Mononuclear cell (primary cell): Measurements from ENCODE around the gene EOGT. TPM values are rescaled to one million over a fixed set of nuclear protein-coding genes. Genes with fewer than 3 reads are reported as not detected.

Experiments
- H3K27me3 ChIP-seq: 2 replicates; pipeline ENCODE4 v1.6.0; 2011; ENCODE audit warnings: low read length, control low read depth; ENCODE audit not compliant: insufficient read depth
- H3K4me1 ChIP-seq: 2 replicates; pipeline ENCODE4 v1.5.1; 2011; ENCODE audit warnings: mild to moderate bottlenecking, low read length, control low read depth; ENCODE audit not compliant: insufficient read depth
- H3K4me3 ChIP-seq: 2 replicates; pipeline ENCODE4 v1.5.1; 2011; ENCODE audit warnings: mild to moderate bottlenecking, low read length, moderate library complexity
- H3K9me3 ChIP-seq: 2 replicates; pipeline ENCODE4 v1.5.1; 2011; ENCODE audit warnings: low read depth, mild to moderate bottlenecking, control low read depth, low read length
- total RNA-seq: library from RNA; depleted of rRNA; stranded (reverse); fragments of >200 nt; gene quantifications from one replicate; pipeline ENCODE4 v1.2.3, GENCODE V29; 2012

EOGT gene
- total RNA-seq: 13.7 TPM

DNA sequence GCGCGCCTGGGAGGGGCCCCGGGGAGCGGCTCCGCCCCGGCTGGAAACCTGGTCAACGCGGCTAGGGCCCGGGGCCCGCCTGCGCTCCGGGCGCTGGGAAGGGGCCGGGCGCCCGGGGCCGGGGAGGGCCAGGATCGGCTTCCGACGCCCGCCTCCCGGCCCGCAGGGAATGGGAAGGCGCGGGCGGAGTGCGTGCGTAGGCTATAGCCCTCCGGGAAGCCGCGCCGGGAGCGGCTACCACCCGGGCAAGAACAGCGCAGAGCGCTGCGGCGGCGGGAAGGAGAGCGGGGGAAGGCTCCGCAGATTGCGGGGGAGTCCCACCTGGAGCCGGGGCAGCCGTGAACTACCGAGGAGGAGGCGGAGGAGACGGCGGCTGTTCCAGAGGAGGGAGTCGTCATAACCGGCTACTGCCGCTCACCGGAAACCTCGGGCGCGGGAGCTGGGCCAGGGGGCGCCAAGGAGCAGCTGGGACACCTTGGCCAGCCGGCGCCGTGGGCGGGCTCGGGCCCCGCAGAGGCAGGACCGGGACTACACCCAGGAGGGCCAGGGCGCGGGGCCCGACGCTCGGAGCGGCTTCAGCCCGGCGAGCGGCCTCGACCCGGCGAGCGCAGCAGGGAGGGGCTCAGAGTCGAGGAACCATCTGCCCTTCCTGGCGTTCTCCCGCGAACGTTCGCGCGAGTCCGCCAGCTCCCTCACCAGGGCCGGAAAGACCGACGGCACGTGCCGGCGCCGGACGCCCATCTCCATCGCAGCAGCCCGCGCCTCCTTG, at the start of gene EOGT:
TSS of gene EOGT (minus strand) at position 432 of the 769 bp plus-strand sequence. CDS start 3,838 bp downstream, outside the sequence.
- Histone ChIP-seq H3K27me3 (no peaks in the 10 kb centered on the region), H3K4me3 (peak within 1 kb of the TSS; percentile 70), H3K4me1 (peaks cover 16% of the 10 kb centered on the region), H3K9me3 (no peaks in the 10 kb centered on the region)

DNA sequence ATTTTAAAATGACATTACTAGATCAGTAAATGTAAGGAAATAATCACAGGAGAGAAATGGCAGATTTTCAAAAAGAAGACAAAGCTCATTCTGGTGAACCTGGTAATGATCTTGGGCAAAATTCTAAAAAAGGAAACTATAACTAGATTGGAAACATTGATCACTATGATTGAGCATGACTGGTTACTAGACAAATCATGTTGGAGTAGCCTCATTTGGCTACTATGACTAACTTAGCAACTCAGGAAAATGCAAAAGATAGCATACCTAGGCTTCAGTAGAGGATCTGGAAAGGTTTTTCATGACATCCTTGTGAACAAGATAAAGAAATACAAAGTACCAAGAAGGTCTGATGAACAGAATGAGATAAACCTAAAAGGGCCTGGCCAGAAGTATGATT, 46.2 kb upstream of the EOGT start:
- no peak overlapping the region for H3K4me3 ChIP-seq
- no peaks in the 10 kb centered on the region for H3K9me3 ChIP-seq
- no peaks in the 10 kb centered on the region for H3K27me3 ChIP-seq
- H3K4me1 ChIP-seq: peaks cover 16% of the 10 kb centered on the region

DNA sequence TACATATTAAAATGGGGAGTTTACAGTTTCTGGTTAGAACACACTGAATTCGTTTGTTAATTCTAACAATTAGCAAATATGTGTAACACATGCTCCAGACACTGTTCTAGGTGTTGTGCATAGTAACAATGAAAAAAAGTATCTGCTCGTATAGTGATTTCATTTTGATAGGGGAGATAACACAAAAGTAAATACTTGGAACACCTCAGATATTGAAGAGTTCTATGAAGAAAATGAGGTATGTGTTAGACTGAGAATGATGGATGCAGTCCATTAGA, 45.4 kb upstream of the EOGT start:
- no peaks in the 10 kb centered on the region for H3K9me3 ChIP-seq
- H3K27me3 ChIP-seq: no peaks in the 10 kb centered on the region
- peaks cover 16% of the 10 kb centered on the region for H3K4me1 ChIP-seq
- H3K4me3 ChIP-seq: no peak overlapping the region

DNA sequence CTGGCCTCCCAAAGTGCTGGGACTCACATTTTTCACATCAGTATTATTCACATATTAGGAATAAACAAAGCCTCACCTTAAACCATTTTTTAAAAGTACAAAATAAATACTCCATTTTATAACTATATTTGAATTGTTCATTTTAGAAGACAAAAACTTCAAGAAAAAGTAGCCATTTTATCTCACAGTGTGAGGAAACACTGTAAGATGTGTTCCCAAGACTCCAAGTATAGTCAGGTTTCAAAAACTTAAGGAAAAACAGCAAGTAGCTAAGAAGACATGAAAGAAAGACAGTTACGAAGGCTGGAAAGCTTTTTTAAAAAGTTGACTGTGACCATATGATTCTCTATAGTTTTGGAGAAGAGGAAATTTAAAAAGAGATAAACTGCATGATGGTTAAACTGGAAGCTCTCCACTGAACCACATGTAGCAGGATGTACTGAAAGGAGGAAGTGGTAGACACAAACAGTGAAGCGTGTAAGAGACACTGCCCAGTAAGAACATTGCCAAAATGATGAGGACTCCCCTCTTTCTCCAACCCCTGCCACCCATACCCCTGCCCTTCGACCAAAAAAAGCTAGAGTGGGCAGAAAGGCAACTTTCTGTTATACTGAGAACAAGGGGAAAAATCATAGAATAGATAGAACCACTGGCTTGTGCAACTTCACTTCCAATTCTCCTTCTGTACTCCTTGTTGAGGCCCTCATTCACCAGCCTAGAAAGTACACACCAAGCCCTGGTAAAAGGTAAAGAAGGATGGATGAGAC, 44.9 kb upstream of the EOGT start:
- no peaks in the 10 kb centered on the region for H3K27me3 ChIP-seq
- H3K4me3 ChIP-seq: no peak overlapping the region
- peaks cover 16% of the 10 kb centered on the region for H3K4me1 ChIP-seq
- no peaks in the 10 kb centered on the region for H3K9me3 ChIP-seq

DNA sequence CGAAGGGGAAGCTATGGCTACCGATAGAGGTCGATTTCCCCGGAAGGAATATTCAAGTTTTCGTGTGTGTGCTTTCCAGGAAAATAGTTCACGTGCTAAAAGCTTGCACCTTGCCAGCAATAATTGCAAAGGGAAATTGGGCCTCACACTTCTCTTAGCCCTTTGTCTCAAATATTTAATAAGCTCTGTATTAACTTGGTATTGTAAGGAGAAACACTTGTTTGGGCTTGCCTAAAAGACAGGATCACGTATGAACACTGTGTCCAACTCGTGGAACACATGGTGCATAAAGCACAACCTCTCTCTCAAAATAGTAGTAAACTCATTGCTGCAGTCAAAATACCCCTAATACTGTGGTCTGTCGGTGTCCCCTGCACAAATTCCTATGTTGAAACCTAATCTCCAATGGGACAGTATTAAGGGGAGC, 39.0 kb upstream of the EOGT start:
- no peaks in the 10 kb centered on the region for H3K27me3 ChIP-seq
- H3K4me3 ChIP-seq: peak overlapping the region; percentile 77
- H3K9me3 ChIP-seq: no peaks in the 10 kb centered on the region
- peaks cover 25% of the 10 kb centered on the region for H3K4me1 ChIP-seq

DNA sequence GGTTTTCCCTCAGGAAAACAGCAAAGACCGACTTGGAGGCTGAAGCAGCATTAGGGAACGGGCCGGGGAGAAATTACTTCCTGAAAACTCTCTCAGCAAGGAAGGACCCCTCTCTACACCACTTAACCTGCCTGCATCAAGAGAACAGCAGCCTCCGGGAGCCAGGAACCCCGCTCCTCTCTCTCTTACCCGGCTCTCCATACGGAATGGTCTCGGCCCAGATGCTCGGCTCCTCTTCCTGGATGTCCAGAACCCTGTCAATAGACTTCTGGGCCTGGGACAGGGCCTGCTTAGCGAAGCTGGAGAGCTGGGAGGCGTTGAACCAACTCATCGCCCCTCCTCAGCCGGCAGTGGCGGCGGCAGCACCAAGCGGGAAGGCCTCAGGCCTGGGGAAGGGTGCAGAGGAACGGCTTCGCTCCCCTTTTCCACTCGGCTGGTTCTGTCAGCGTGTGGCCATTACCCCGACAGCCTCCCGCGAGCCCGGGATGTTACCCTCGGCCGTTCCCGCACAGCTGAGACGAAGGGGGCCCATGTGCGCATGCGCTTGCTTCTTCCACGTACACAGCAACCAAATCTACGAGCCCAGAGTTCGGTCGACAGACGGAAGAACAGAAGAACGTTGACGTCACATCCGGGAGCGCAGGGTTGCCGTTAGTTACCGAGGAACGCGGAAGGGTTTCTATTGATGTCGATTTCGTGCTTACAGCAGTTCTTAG, 38.4 kb upstream of the EOGT start, which contains the start of gene TMF1:
TSS of gene TMF1 (minus strand) at position 578 of the 716 bp plus-strand sequence. CDS start at position 331, 247 bp downstream.
- H3K27me3 ChIP-seq: no peaks in the 10 kb centered on the region
- H3K4me3 ChIP-seq: peak within 1 kb of the TSS; percentile 77
- peaks cover 25% of the 10 kb centered on the region for H3K4me1 ChIP-seq
- no peaks in the 10 kb centered on the region for H3K9me3 ChIP-seq

DNA sequence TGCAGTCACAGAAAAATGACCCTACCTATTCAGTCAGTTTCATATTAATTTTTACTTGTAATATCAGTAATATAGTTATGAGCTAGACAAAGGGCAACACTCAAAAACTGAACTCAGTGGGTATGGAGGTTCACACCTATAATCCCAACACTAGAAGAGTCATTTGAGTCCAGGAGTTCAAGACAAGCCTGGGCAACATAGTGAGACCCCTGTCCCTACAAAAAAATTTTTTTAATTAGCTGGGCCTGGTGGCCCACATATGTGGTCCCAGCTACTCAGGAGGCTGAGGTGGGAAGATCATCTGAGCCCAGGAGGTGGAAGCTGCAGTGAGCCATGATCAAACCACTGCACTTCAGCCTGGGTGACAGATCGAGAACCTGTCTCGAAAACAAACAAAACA, 35.5 kb upstream of the EOGT start:
- Histone ChIP-seq H3K27me3 (no peaks in the 10 kb centered on the region), H3K9me3 (no peaks in the 10 kb centered on the region), H3K4me1 (peaks cover 25% of the 10 kb centered on the region), H3K4me3 (no peak overlapping the region)

DNA sequence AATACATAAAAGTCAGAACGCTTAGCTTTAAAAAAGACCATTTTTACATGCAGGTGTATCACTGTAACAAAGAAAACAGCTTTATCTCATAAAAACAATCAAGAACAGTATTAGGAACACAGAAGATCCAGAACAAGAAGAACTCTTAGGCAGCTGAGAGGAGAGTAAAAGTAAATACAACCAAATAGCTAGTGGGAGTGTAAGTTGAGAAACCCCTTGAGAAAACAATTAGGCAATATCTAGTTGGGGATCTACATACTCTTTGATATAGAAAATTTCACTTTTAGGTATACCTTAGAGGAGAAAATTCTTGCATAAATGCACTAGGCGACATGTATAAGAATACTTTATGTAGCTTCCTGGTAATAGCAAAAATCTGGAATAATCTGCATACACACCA, 31.1 kb upstream of the EOGT start:
- H3K27me3 ChIP-seq: no peaks in the 10 kb centered on the region
- H3K4me3 ChIP-seq: no peak overlapping the region
- no peaks in the 10 kb centered on the region for H3K9me3 ChIP-seq
- peaks cover 5% of the 10 kb centered on the region for H3K4me1 ChIP-seq

DNA sequence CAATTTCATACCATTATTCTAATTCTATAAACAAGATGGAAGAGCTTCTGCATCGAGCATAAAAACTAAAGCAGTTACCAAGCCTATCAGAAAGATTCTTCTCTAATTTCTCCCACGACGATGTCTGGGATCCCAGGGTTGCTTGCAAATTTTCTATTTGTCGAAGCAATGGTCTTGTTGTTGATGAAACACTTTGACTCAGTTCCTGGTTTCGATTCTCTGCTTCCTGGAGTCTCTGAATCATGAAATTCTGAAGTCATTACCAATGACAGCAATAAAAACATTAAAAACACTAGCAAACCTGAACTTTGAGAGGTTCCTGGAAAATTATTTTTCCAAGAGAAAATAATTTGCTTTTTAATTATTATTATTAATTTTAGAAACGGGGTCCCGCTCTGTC, 20.0 kb upstream of the EOGT start:
- H3K4me1 ChIP-seq: peaks cover 10% of the 10 kb centered on the region
- no peaks in the 10 kb centered on the region for H3K27me3 ChIP-seq
- H3K4me3 ChIP-seq: no peak overlapping the region
- H3K9me3 ChIP-seq: no peaks in the 10 kb centered on the region

DNA sequence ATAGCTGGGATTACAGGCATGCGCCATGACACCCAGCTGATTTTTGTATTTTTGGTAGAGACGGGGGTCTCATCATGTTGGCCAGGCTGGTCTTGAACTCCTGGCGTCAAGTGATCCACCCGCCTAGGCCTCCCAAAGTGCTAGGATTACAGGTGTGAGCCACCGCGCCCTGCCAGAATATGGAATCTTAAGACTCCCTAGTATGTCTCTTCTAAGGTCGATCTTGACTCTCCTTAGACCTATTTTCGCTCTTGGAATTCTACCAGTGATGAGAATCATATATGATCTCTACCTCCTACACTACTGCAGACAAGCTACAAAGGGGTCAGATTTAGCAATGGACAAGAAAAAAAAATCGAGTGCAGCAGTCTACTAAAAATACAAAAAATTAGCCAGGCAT, 19.3 kb upstream of the EOGT start:
- Histone ChIP-seq H3K4me1 (peaks cover 10% of the 10 kb centered on the region), H3K27me3 (no peaks in the 10 kb centered on the region), H3K4me3 (no peak overlapping the region), H3K9me3 (no peaks in the 10 kb centered on the region)

DNA sequence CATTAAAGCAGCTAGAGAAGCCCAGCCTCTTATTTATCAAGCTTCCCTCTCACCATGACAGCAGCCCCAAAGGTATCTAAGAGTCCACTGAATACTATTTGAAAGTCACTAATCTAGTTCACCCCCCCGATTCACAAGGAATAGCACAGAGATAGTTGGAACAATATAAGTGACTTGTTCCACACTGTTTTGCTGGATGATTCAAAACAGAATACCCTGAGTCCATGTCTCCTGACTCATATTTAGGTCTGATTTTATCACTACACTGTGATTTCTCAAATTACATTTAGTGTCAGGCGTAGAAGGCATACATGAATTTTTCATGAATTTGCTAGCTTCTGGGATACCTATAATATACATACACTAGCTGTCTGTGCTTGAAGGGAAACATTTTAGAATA, 18.7 kb upstream of the EOGT start:
- H3K9me3 ChIP-seq: no peaks in the 10 kb centered on the region
- H3K4me3 ChIP-seq: no peak overlapping the region
- H3K4me1 ChIP-seq: peaks cover 10% of the 10 kb centered on the region
- no peaks in the 10 kb centered on the region for H3K27me3 ChIP-seq

DNA sequence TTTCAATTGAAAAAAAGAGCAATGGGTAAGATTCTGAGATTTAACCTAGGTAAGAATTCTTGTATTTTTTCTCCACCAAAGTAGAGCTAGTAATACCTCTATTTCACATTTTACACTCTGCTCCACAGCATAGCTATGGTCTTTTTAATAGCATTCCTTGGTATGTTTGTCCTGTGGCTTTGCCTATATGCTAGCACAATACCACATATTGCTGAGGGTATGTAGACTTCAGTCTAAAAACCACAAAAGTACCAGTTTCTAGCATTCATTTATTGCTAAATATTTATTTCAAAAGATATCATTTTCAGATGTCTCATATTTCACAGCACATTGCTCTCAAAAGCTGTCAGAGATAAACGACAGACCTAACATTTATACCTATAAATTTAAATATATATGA, 18.2 kb upstream of the EOGT start:
- Histone ChIP-seq H3K27me3 (no peaks in the 10 kb centered on the region), H3K9me3 (no peaks in the 10 kb centered on the region), H3K4me3 (no peak overlapping the region), H3K4me1 (peaks cover 10% of the 10 kb centered on the region)

DNA sequence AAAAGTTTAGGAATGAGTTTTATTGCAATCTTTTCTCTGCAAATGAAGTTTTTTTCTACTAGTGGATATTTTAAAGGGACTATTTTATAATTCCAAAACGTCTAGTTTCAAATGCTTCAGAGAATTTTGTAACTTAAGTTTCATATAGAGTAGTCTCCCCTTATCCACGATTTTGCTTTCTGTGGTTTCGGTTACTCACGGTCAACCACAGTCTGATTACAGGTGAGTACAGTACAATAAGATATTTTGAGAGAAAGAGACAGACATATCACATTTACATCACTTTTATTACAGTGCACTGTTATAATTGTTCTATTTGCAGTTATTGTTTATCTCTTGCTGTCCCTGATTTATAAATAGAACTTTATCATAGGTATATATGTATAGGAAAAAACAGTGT, 7.4 kb upstream of the EOGT start:
- no peaks in the 10 kb centered on the region for H3K4me1 ChIP-seq
- H3K4me3 ChIP-seq: no peak overlapping the region
- no peaks in the 10 kb centered on the region for H3K9me3 ChIP-seq
- H3K27me3 ChIP-seq: no peaks in the 10 kb centered on the region

DNA sequence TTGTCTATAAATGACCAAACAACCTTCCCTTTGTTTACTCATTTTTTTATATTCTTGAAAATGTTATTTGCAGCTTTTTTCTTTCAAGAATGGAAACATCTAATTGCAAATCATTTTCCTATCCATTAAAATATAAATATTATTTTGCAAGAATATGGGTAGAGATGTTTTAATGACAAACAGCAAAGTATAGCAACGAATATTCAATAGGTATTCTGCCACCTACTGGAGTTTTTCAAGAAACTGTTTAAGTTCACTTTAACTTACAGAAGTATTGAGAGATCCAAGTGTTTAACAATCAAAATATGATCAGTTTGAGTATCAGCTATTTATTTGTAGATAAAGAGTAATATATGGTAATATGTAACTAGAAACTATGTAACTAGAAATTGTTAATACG, 6.9 kb upstream of the EOGT start:
- no peaks in the 10 kb centered on the region for H3K4me1 ChIP-seq
- H3K27me3 ChIP-seq: no peaks in the 10 kb centered on the region
- no peaks in the 10 kb centered on the region for H3K9me3 ChIP-seq
- H3K4me3 ChIP-seq: no peak overlapping the region

DNA sequence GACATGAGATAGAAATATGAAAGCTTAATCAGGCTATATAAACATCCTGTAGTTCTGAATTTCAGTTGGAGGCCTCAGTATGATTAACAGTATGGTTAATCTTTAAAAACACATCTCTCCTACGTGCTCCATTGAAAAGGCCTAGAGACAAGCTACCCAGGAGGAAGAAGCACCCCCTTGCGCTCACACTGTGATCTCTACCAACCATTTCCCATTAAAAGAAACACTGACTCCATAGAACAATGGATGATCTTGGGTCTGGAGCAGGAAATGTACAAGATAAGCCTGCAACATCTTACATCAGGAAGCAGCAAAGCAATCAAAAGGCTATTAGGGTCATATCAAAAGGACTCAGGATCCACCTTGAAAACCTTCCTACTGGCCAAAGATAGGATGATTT, 3.4 kb upstream of the EOGT start:
- Histone ChIP-seq H3K27me3 (no peaks in the 10 kb centered on the region), H3K9me3 (no peaks in the 10 kb centered on the region), H3K4me1 (peaks cover 16% of the 10 kb centered on the region), H3K4me3 (no peak overlapping the region)
